ENCODE data around the gene ARFGAP3.
"Not testable (repeated sequence)": the region's sequence is repeated elsewhere in the genome, so short reads cannot be mapped to it uniquely, and the experiment has no call there.

The ARFGAP3 gene

DNA sequence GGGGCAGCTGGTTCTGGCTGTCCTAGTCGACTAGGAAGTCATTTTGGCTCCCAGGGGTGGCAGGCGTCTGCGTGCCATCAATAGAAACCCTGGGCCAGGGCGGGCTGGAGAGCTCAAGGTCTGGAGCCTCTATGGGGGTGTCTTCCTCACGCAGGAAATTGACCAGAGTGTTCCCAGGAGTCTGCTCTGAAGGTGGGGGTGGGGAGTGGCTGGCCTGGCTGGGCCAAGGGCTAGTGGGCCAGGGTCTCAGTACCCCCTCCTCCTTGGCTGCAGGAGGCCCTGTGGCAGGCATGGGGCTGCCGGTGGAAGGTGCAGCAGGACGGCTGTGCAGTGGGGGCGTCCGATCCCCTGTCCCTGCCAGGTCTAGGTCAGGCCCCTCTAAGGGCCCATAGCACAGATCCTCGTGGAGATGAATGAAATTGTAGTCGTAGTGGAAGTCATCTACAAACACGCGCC is 64.6 kb downstream of the ARFGAP3 start:
- DNase-seq, result no peak

DNA sequence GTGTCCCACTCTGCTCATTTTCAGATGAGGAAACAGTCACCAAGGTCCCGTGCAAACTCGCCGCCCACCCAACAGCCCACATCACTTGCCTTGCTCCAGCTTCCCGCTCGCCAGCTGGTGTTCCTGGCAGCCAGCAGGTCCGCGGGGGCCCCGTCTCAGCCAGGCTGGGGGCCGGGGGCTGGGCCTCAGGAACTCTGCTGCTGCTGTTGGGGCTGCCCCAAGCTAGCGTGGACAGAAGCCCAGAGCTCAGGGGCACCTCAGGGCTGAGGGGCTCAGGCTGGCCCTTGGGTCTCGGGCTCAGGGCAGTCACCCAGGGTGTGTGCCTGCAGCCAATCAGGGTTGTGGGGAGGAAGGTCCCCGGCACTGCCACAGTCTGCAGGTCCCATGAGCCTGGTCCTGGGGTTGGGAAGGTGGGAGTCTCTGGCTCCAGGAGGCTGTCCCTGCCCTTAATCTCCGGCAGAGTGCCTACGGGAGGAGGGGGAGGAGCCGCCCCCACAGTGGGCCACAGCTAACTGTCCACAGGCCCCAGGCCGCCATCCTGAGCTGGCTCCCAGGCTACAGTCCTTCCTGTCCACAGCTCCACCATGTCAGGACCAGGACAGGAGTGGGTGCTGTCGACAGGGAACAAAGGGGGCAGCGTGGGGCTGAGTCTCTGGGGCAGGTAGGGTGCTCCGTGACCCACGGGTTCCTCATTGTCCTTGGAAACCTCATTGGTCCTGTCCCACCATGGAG is 65.2 kb downstream of the ARFGAP3 start:
- no peak for DNase-seq

DNA sequence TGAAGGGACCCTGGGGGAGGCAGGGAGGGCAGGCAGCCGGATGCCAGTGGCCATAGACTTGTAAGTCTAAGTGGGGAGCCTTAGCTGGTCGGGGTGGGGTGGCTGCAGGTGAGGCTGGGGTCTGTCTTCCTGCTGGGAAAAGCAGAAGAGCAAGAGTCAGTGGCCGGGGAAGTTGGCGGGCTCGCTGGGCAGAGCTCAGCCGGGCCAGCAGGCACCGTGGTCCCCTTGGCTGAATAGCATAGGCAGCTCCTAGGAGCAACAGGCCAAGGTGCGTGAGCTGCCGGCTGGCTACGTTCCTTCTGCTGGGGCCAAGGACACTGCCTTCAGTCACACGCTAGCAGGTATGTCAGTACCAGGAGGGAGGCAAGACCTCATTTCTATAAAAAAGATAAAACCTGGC is 68.6 kb downstream of the ARFGAP3 start:
- no peak for DNase-seq

DNA sequence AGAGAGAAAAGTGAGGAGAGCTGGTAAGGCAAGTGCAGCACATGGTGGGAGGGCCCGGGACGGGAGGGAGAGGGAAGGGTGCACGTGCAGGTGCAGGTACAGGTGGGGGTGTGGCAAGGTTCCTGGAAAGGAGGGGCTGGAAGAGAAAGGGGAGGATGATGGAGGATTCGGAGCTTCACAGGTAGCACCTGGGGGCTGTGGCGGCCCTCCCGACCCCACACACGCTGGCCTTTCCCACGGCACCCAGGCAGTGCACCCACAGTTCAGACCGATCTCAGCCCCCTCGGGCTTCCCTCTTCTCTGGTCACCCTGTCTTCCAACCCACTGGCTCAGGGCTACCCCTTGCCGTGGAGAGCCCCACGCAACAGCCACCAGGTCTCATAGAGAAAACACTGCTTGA is 69.1 kb downstream of the ARFGAP3 start:
- no peak for DNase-seq

DNA sequence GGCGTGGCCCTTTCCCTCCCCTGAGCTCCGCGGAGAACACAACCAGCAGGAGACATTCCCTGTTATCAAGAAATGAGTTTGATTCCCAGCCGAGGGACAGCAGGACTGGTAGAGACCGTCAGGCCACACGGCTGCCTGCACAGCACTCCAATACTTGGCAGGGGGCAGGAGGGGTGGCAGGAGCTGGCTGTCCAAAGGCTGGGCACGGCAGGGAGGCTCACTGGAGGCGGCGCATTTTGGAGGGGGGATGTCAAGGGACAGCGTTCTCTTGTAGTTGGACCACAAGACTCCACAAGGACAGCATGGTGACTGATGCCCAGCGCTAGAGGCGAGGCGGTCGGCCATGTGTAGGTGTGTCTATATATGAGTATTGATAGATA is 69.7 kb downstream of the ARFGAP3 start:
- DNase-seq, result no peak

DNA sequence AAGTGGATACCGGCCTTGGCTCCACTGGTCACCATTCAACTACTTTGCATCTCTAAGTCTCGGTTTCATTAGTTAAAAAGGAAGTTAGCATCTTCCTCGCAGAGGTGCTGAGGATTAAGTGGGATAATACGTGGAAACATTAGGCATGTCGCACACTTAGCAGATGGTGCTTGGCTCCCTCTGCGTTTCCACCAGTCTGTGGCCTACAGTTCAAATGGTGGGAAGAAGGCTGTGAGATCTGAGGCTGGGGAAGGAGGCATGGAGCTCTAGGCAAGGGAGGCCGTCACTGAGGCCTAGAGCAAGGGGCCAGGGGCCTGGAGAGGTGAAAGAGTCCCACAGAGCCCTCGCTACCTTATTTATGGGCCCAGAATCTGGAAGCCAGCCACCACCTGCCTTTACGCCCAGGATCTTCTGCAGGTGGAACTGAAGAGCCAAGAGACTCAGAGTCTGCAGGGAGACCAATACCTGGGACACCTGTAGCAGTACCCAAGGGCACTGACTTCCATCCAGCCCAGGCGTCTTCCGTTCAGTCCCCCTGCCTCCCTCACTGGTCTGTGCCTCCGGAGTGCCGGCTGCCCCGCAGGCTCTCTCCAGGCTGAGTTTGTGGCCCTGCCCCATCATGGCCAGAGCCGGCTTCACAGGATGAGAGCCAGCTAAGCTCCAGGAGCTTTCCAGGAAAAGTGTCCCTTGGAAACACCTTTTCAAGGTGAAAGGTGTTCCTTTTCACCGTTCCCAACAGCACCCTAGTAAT is 70.3 kb downstream of the ARFGAP3 start:
- DNase-seq, result no peak

DNA sequence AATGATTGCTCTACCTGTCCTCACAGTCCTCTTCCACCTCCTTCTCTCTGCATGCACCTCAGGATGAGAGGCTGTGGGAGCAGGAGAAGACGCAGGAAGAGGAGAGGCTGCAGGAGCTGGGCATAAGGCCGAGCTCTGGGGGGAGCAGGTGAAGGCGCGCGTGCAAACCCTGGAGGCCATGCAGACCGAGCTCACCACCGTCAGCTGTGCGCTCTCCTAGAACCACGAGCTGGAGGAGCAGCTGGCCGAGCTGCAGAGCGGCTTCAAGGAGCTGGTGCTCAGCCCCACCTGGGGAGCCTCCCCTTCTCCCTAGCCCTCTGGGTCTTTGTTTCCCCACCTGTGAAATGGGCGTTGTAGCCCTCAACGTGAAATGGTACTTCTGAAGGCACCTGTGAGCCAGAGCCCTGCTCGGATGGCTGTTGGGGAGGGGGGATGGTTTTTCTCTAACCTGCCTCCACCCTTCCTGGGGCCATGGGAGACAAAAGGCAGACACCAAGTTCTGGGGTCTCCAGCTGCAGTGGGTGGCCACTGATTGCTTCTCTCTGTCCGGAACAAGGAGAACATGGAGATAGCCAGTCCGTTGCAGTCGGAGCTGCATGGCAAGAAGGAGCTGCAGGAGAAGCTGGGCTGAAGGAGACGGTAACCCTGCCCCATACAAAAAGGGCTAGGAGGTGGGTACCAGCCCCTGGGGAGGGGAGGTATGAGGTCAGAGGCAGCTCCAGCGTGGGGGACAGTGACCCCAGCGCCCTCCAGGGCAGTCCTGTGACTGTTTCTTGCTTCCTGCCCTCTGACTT is 71.2 kb downstream of the ARFGAP3 start:
- DNase-seq, result no peak

DNA sequence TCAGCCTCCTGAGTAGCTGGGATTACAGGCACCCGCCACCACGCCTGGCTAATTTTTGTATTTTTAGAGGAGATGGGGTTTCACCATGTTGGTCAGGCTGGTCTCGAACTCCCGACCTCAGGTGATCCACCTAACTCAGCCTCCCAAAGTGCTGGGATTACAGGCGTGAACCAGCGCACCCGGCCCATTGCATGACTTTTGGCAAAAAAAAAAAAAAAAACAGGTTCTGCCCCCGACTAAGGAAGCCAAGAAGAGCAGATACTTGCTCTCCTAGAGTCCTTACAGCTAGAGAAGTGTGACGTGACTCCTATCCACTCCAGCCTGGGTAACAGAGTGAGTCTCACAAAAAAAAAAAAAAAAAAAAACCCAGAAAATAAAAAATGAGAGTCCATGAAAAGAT is 74.8 kb downstream of the ARFGAP3 start:
- not testable (repeated sequence) for DNase-seq

DNA sequence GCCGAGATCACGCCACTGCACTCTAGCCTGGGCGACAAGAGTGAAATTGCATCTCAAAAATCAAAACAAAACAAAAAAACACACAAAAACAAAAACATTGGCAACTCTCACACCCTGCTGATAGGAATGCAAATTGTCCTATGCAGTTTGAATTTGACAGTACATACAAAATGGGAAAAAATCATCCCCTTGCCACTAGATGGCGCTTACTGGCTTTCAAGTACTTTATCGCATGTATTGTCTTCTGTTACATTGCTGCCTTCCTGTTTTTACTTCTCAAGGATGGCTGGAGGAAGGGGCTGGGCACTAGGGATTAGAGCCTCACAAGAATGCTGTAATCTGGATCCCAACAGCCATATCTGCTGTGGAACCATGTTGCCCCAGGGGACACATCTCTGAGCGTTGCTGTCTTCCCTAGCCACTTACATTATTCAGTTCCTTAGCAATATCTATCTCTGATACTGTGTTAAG is 77.0 kb downstream of the ARFGAP3 start:
- DNase-seq, result peak; percentile 50

DNA sequence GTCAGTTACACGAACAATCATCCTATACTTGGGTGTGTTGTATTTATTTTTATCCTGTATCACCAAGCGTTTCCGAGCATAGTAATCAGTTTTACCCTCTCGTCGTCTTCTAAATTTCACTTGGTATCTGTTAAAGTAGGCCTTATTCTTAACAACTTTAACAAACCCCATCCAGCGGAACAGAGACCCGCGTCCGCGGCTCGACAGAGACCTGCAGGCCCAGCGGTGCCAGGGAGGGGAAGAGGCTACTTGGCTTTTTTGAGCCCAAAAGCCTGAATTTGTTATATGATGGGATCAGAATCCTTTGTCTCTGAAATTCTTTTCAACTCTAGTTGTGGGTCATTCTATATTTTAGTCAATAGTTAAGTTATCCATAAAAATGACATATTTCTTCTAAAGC is 79.9 kb downstream of the ARFGAP3 start:
- DNase-seq, result no peak

DNA sequence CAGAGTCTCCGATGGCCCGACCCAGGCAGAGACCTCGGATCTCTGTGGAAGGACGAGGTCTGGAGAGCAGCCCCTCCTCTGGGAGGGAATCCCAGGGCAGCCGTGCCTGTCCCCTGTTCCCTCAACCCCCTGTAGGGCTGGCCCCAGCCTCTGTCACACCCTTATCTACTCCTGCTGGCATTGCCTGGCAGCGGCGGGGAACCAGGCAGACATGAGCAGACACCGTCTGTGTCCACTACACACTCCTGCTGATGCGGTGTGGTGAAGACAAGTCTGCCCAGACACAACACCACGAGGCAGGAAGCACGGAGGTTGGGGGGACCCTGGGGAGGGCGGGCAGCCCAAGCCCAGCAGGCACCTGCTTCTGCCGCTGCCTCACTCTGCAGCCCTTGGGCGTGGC is 83.9 kb downstream of the ARFGAP3 start:
- no peak for DNase-seq

DNA sequence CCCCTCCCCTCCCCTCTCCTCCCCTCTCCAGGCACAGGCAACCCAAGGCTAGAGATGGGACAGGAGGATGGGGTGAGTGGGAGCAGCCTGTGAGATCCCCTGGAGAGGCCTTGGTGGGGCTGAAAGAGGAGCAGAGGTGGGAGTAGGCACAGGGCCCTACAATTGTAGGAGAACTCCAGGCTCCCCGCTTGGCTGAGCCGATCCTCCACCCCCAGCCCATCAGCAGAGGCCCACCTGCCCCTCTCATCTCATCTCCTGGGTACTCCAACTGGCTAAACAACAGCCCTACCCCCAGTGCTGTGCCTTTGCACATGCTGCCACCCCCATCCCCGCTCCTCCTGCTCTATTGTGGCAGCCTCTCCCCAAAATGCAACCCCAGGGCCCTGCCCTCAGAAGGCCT is 84.4 kb downstream of the ARFGAP3 start:
- no peak for DNase-seq

DNA sequence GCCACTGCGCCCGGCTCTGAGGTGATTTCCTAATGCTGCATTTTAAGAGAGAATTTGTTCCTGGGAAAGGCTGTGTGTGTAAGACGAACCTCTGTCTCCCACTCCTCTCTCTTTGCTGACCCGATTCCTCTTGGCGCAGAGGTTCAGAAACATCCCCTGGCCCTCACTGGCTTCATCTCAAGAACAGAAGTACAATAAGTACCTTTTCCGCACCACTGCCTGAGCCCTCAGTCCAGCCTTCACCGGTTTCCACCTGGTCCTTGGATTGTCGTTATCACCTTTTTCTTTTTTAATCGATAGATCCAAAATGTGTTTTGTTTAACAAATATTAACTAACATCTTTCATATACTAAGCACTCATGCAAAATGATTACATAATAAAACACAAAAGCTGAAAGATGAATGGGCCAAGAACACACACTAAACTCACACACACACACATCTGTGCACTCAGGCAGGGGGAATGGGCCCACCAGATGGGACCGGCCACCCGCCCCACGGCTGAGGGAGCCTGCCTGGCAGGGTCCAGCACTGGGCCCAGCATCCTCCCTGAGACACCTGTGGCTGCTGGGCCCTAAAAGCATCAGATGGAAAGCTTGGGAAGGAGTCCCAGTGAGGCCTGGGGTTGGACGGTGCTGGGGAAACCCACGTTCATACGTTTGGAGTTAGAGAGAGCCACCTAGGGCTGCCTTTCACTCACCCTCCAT is 86.0 kb downstream of the ARFGAP3 start:
- no peak for DNase-seq

DNA sequence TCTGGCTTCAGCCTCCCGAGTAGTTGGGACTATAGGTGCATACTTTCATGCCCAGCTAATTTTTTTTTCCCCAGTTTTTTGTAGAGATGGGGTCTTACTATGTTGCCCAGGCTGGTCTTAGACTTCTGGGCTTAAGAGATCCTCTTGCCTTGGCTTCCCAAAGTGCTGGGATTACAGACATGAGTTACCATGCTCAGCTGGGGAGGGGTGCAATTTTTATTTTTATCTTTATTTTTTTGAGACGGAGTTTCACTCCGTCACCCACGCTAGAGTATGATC is 86.7 kb downstream of the ARFGAP3 start:
- no peak for DNase-seq

DNA sequence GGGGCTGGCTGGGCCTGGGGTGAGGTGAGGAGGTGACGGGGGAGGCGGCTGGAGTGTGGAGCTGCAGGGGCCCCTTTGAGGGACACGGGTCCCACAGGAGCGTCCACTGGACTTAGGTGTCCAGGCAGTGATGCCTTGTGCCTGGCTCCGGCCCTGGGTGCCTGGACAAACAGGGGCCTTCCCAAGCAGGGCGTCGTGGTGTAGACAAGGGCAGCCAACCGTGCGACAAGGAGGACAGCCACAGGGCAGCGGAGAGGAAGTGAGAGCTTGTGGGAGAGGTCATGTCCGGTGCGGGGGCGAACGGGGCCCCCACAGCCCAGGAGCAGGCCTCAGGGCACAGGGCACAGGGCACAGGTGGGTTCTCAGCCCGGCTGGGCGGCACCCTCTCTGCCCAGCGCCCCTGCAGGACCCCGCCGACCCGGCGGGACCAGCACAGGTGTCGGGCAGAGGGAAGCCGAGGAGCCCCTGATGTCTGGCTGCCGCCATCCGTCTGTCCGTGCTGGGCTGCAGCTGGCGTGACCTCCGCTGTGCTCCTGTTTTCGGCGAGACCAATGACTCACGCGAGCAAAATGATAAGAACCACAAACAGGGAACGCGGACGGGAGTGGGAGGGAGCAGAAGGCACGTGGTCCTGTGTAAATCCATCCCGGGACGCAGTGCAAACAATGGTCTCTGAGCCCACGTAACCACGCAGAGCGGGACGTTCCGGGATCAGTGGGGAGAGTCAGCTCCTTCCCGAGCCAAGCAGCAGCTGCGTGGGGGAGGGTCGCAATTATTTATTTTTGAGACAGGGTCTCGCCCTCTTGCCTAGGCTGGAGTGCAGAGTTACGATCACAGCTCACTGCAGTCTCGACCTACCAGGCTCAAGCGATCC is 87.3 kb downstream of the ARFGAP3 start:
- no peak for DNase-seq

DNA sequence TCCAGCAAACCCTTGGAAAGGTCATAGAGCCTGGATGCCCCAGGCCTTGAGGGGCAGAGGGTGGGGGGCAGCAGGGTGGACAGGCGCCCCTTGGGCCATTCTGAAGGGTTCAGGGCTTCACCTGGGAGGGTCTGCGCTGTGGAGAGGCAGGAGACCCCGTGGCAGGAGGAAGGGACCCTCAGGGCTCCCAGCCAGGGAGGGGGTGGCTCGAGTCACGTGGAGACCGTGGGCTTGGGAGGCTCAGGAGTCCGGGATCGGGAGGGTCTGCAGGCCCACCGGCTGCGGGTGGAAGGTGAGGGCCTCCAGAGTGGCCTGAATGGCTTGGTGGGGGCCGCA is 87.9 kb downstream of the ARFGAP3 start:
- DNase-seq, result no peak

DNA sequence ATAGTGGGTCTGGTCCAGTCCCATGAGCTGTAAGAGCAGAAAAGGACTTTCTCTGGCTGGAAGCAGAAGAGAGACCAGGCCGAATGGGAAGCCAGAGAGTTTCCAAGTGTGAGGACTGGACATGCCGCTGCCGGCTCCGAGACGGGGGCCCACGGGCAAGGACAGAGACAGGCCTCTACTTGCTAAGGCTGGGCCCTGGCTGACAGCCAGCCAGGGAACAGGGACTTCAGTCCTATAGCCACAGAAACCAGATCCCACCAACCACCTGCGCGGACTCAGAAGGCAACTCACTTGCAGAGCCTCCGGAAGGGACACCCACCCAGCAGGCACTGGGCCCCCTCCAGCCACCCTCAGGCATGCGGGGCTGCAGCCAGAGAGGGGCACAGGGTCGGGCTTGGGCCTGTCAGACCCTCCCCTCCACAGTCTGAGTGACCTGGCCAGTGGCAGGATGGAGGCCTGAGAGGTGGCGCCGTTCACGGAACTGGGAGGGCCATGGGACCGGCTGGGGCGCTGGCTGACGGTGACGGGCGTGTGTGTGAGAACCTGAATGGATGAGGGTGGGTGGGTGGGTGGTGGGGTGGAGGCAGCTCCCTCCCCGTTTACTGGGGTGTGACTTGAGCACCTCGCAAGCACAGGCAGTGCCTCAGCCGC is 88.6 kb downstream of the ARFGAP3 start:
- no peak for DNase-seq

DNA sequence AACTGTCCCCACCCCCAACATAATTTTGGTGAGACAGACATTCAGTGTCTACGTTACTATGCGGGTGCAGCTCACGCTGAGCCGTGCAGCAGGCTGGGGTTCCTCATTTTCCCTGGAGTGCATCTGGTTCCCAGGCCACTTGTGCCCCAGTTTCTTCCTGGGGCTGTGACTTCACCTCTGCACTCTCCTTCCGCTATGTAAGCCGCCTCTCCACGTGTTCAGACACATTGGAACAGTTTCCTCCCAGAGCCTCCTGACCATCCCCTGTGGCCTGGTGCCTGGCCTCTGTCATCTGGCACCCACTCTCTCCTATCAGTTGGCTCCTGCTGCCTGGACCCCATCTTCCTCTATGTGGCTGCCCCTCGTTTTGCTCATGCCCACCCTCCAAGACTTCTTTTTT is 90.2 kb downstream of the ARFGAP3 start:
- no peak for DNase-seq

DNA sequence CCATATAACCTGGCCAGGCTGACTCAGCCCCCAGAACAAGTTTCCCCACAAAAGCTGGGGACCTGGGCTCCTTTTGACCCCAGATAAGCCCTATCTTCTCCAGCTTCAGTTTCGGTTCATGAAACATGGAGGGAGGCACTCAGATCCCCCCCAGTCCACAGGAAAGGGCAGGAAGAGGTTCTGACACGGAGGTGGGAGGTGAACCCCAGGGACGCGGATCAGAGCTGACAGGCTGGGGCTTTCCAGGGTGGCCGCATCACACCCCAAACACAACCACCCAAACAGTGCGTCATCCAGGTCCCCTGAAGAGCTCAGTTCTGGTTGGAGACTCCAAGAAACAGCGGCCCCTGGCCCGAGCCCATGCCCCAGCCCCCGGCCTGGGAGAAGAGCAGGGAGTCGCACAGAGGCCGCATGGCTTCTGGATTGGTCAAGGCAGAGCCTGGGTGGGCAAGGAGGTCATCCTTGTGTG is 92.1 kb downstream of the ARFGAP3 start:
- no peak for DNase-seq

DNA sequence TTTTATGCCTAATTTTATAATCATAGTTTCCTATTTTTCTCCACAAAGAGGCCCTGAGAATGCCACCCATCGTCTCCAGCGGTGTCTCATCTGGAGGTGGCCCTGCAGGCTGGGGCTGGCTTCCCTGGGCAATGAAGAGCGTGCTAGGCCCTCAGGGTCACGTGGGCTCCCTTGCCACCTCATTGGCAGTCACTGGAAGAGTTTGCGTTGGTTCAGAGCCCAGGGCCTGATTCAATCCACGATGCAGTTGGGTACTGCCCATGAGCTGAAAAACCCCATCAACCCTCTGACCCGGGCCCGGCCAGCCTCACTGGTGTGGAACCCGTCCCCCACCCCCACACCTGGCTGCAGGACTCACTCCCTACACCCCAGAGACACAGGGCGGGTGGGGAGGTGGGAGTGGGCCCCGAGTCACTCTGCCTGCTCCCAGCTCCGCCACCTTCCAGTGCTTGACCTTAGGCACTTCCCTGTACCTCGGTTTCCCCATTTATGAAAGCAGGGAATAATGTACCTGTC is 93.0 kb downstream of the ARFGAP3 start:
- DNase-seq, result no peak

DNA sequence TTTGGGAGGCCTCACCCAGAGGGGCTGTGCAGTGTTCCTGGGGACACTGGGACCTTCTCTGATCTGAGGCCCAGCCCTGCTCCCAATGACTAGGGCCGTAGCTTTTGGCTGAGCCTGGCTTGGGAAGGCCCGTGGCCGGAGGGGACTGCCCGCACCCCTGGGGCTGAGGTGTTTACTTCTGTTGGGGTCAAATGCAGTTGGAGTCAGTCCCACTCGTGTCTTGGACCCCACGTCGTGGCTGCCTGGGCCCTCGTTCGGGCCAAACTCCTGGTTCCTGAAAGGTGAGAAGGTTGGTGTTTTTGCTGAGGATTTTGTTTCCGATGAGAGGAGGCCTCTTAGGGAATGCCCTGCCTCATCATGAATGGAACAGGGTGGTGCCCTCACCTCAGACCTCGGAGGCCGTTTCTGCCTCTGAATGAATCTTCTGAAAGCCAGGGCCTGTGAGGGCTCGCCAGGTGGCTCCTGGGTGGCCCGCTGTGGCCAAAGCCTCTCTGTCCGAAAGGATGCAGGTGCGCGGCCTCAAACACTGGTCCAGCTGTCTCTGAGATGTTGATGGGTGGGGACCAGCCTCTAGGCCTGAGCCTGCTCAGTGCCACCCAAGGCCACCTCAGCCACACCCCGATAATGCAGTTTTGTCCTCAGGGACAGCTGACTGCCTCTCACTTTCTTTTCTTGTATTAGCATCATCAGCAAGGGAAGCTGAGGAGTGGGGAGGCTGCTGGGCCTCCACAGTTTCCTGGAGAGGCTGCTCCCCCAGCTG is 96.1 kb downstream of the ARFGAP3 start:
- DNase-seq, result no peak

All from NCI-H1417 treated with DMSO at 0.1 percent for 48 hours (cell line).